ENCODE data around the gene NPIPB6.

DNA sequence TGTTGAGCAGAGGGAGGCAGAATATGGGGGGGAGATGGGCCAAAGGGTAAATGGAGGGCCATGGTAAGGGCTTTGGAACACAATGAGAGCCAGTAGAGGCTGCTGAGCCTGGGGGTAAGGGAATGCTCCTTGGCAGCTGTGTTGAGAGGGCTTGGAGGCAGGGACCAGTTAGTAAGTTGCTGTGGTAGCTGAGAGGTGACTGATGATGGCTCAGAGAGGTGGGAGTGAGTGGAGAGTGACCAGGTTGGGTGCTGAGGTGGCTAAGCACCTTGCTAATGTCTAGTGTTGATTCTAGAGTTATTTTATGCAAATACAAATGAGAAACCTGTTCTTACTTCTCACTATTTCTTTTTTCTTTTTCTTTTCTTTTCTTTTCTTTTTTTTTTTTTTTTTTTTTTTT lies 60.2 kb downstream of the NPIPB6 start:
- TF ChIP-seq, protein P1, sequence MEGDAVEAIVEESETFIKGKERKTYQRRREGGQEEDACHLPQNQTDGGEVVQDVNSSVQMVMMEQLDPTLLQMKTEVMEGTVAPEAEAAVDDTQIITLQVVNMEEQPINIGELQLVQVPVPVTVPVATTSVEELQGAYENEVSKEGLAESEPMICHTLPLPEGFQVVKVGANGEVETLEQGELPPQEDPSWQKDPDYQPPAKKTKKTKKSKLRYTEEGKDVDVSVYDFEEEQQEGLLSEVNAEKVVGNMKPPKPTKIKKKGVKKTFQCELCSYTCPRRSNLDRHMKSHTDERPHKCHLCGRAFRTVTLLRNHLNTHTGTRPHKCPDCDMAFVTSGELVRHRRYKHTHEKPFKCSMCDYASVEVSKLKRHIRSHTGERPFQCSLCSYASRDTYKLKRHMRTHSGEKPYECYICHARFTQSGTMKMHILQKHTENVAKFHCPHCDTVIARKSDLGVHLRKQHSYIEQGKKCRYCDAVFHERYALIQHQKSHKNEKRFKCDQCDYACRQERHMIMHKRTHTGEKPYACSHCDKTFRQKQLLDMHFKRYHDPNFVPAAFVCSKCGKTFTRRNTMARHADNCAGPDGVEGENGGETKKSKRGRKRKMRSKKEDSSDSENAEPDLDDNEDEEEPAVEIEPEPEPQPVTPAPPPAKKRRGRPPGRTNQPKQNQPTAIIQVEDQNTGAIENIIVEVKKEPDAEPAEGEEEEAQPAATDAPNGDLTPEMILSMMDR (conservative IDR thresholded peaks at IDR 0.05) = no peak
- no peak for TF ChIP-seq ZFX (IDR thresholded peaks at IDR 0.05)

All from C4-2B (cell line).